GM12873 (cell line): ENCODE measurements around the gene SEMA3B.
A peak's percentile ranks its signal among the peaks of the same experiment; 100 is the strongest.

Experiments used
- TF ChIP-seq, protein P1 (sequence below): IDR thresholded peaks from 2 replicates; pipeline ENCODE4 v1.5.1; 2012; ENCODE audit warnings: low read depth, mild to moderate bottlenecking, moderate library complexity, low read length, control low read depth; ENCODE audit not compliant: insufficient read depth; ENCODE audit errors: missing control alignments

The SEMA3B gene

DNA sequence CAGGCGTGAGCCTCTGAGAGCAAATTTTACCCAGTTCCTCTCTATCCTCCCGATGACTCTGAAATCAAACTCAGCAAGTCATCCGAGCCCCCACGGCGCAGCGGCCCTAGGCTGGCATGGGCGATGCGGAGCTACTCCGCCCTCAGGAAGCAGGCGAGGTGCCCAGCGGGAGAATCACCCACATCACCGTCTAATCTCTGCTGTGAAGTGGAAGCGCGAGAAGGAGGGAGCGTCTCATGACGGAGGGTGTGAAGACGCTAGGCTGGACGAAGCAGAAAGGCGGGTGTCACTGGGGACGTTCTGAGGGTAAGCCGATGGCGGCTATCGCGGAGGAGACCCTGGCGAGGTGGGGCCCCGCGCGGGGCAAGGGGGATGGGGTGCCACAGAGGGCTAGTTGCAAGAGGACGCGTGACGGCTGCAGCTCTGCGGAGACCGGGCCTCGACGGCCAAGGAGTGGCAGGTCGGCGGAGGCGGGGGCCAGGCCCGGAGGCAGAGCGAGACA is 42.0 kb upstream of the SEMA3B start:
- TF ChIP-seq, protein P1, sequence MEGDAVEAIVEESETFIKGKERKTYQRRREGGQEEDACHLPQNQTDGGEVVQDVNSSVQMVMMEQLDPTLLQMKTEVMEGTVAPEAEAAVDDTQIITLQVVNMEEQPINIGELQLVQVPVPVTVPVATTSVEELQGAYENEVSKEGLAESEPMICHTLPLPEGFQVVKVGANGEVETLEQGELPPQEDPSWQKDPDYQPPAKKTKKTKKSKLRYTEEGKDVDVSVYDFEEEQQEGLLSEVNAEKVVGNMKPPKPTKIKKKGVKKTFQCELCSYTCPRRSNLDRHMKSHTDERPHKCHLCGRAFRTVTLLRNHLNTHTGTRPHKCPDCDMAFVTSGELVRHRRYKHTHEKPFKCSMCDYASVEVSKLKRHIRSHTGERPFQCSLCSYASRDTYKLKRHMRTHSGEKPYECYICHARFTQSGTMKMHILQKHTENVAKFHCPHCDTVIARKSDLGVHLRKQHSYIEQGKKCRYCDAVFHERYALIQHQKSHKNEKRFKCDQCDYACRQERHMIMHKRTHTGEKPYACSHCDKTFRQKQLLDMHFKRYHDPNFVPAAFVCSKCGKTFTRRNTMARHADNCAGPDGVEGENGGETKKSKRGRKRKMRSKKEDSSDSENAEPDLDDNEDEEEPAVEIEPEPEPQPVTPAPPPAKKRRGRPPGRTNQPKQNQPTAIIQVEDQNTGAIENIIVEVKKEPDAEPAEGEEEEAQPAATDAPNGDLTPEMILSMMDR = no peak

DNA sequence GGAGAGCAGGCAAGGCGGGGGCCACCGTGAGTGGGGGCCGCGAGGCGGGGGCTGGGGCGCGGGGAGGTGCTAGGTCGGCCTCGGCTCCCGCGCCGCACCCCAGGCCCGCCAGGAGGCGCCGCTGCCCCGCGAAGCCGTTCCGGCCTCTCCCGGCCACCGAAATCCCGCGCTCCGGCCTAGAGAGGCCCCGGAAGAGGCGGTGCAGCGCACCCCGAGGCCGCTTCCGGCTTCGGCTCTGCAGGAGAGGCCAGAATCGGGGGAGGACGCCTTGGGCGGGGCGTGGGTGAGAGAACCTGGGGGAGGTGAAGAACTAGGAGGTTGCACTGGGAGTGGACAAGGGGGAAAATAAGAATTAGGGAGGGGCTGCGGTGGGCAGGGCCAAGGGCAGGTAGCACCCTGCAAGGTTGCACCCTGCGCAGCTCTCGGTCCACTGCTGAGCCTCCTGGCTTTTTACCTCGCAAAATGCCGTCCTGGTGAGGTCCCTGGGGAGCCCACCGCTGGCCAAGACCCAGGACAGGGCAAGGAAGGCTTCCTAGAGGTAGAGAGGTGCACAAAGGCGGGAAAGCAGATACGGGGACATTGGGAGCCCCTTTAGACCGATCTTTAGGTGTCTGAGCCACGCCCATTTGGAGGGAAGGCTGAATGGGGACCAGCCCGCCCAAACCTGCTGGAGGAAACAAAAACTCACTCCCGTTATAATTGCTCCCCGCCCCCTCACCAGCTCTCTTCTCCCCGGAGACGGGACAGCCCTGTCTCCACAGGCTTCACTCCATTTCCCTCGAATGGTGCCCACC is 41.4 kb upstream of the SEMA3B start:
- TF ChIP-seq, protein P1 = peak; percentile 74

DNA sequence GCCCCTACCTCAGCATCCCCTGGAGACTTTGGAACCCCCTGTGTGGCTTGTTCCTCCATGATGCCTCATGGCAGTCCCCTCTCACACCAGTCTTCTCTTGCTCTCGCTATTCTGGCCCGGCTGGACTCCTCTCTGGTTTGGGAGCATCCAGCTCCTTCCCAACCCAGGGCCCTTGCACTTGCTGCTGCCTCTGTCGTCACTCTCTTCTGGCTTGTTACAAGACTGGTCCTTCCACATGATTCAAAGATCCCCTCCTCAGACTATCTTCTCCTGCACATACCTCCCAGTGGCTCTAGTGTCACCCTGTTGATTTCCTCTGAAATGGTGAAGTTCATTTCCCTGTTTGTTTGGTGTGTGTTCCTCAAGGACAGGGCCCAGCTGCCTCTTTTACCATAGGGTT is 39.5 kb upstream of the SEMA3B start:
- TF ChIP-seq, protein P1 = no peak

DNA sequence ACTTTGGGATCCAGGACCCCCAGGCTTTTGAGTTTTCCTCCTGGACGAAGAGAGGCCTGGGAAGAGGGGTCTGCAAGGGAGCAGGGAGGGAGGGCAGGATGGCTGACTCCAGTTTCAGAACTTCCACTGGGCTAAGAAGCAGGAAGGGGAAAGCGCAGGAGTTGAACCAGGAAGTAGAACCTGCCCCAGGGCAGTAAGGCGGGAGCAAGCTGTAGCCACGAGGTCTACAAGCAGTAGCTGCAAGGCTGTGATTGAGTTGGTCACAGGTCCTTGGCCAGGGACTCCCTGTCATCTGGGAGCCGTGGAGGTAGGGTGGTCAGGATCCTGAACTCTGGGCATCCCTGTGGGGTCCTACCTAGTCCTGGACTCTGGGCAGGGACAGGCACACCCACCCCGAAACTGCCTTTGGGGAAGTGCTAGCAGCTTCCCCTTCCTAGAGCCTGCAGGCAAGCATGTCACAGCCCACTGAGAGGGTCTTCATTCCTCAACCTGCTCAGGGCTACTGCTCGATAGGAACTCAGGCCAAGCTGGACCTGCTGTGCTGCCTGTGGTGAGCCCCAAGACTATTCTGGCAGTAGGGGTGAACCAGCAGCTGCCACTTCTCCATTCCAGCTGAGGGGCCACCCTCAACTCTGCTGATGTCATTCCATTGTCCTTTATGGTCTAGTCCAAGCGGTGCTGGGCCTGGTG is 38.7 kb upstream of the SEMA3B start:
- TF ChIP-seq, protein P1 = no peak

DNA sequence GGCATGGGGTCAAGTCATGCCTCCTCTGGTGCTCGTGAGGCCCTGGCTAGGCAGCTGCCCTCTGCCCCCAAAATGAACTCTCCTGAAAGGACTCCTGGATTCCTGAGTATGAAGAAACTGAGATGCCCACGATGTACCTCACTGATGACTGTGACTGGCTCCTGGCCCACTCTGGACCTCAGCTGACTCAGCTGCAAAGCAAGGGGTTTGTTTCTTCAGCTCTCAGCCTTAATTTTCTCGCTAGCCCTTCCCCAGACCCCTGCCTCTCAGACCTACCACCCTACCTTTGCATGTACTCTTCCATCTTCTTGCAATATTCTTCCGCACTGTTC is 38.2 kb upstream of the SEMA3B start:
- TF ChIP-seq, protein P1 = no peak

DNA sequence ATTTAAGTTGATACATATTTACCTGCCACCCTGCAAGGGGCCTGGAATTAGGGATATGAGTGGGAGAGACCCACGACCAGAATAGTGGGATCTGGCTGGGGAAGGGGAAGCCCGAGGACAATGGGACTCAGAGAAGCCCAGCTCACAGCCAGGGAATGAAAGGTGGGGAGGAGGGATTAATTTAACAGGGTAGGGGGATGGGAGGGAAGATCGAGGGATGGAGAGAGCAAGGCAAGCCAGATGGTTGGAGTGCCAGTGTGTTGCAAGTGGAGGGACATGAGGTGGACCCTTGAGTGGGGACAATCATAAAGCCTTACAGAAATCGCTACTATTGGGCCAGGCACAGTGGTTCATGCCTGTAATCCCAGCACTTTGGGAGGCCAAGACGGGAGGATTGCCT is 37.4 kb upstream of the SEMA3B start:
- TF ChIP-seq, protein P1 = no peak

DNA sequence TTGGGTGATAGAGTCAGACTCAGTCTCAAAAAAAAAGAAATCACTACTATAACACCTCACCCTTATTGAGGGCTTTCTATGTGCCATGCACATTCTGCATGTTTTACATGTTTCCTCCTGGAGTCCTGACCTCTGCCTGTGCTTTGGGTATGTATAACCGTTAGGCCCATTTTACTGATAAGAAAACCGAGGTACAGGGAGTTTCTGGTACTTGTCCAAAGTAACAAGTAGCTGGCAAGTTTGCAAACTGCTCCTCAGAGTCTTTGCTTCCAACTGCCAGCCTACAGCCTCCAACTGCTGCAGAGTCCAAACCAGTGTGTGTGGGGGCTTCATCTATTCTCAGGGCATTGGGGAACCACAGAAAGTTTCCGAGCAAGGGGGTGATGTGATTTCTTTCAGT is 36.6 kb upstream of the SEMA3B start:
- TF ChIP-seq, protein P1 = no peak
